Right cardiac atrium (tissue), 5 donors: ENCODE measurements around the gene BUB3. TPM values are rescaled to one million over a fixed set of nuclear protein-coding genes. Genes with fewer than 3 reads are reported as not detected.

Source experiments
- ATAC-seq, 2 donors: fragments of 200-7000 bp; cut with Tn5 transposase; one replicate each; pipeline versions ENCODE4 v1.8.0 to v1.9.1; 2020; ENCODE audit warnings: moderate library complexity in 2 of 2, mild to moderate bottlenecking in 1 of 2
- DNase-seq, 3 donors: peaks; one replicate each; pipeline ENCODE4 v3.0.0-alpha.2; 2020
- H3K27ac ChIP-seq: one replicate; pipeline ENCODE4 v1.5.1; 2013; ENCODE audit warnings: mild to moderate bottlenecking, low read length, control low read depth, moderate library complexity
- H3K27me3 ChIP-seq: one replicate; pipeline ENCODE4 v1.6.1; 2013; ENCODE audit not compliant: control insufficient read depth, insufficient read depth
- H3K4me1 ChIP-seq: one replicate; pipeline ENCODE4 v1.6.1; 2013; ENCODE audit warnings: low read length; ENCODE audit not compliant: control insufficient read depth, insufficient read depth
- H3K4me3 ChIP-seq: one replicate; pipeline ENCODE4 v1.5.1; 2013; ENCODE audit warnings: low read length, control low read depth
- H3K9me3 ChIP-seq: one replicate; pipeline ENCODE4 v1.6.1; 2013; ENCODE audit warnings: low read length; ENCODE audit not compliant: control insufficient read depth
- WGBS: extraction: QIAGEN DNeasy Blood & Tissue Kit; methylation state at CpG from one replicate; pipeline ENCODE4 v1.1.7; 2013; 5-methylcytosine and 5-hydroxymethylcytosine counted together
- intact Hi-C, 4 donors: fragments of 100-400 bp; cut with DNase I; formaldehyde crosslinking; loops; one replicate each; pipeline versions ENCODE4 v1.11.0 to v1.14.0; 2022 to 2023
- polyA plus RNA-seq: library from polyadenylated mRNA; stranded (reverse); fragments of 200-250 nt; gene quantifications from one replicate; pipeline ENCODE4 v1.2.3, GENCODE V29; 2013
- total RNA-seq, 4 donors: library from RNA; stranded (reverse); fragmentation: NEBNext Ultra II Directional; extraction: Animal tissue kit (Norgen Biotek cat#: 25700); gene quantifications; one replicate each; pipeline ENCODE4 v1.2.1, GENCODE V29; 2021
- donor health status: healthy with polysubstance abuse.
- donor health status: DM: no; HTN: yes; CAD: no.
- donor health status: DM: no; HTN: no; CAD: no.
- donor health status: DM: no; HTN: yes; CAD: no; lungs with severe emphysema.
- donor health status: DM: yes; HTN: yes; CAD: no.

Gene BUB3
- total and polyA plus RNA-seq, 5 donors, result 28.3 to 43.0 (median 35.1) TPM

- WGBS, result under 1% methylated on average over 55 of the region's 55 CpGs
- H3K4me3 ChIP-seq, result no peak overlapping the region
- peak in 1 of 2 donors; percentile 26 for ATAC-seq
Measured at GRCh38 chr10:123148414-123149161, 5.6 kb upstream of the BUB3 start.

DNA sequence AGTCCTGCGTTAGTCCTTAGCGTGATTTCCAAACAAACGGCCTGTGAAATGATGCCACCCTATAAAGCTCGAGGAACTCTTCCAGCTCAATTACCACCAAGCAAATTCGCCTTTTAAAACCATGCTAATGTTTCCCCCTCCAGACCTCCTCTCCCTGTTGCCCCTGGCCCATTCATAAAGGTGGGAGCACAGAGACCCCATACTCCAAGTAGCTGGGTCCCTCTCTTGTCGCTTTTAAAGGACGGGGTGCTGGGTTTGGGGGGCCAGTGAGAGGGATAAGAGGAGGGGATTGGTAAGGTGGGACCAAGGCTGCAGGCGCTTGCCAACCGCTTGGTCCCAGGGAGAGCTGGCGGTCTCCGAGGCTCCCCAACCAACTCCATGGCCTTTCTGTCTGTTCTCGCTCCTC, 5.0 kb upstream of the BUB3 start:
- DNase-seq, result no peak
- Histone ChIP-seq H3K27ac (no peak overlapping the region), H3K4me1 (peaks cover 7% of the 10 kb centered on the region), H3K27me3 (no peaks in the 10 kb centered on the region), H3K4me3 (peak overlapping the region; percentile 33), H3K9me3 (no peaks in the 10 kb centered on the region)
- intact Hi-C loops, result no loop called here
- WGBS, result 4% methylated on average over 12 of the region's 12 CpGs
- ATAC-seq, result no peak

More at GRCh38 chr10:123148414-123149161, 5.6 kb upstream of the BUB3 start:
- intact Hi-C loops, result no loop called here
- DNase-seq, result no peak
- H3K9me3 ChIP-seq, result no peaks in the 10 kb centered on the region
- no peak overlapping the region for H3K27ac ChIP-seq
- peaks cover 7% of the 10 kb centered on the region for H3K4me1 ChIP-seq
- H3K27me3 ChIP-seq, result no peaks in the 10 kb centered on the region

DNA sequence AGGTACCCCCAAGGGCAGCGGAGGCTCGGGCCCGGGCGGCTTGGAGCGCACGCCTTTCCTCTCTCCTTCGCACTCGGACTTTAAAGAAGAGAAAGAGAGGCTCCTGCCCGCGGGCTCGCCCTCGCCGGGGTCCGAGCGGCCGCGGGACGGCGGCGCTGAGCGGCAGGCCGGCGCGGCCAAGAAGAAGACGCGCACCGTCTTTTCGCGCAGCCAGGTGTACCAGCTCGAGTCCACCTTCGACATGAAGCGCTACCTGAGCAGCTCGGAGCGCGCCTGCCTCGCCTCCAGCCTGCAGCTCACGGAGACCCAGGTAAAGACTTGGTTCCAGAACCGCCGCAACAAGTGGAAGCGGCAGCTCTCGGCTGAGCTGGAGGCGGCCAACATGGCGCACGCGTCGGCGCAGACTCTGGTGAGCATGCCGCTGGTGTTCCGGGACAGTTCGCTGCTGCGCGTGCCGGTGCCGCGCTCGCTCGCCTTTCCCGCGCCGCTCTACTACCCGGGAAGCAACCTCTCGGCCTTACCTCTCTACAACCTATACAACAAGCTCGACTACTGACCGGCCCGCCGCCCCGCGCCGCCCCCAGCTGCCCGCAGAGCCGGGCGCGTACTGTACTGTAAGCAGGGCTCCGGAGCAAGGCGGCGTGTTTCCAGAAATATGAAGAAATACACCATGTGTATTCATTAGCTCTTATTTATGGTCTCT, 4.5 kb upstream of the BUB3 start:
- intact Hi-C loops, result no loop called here
- WGBS, result 1% methylated on average over 76 of the region's 76 CpGs
- DNase-seq (peak in 1 of 3 donors; percentile 50), ATAC-seq (no peak)
- H3K9me3 ChIP-seq, result no peaks in the 10 kb centered on the region
- no peaks in the 10 kb centered on the region for H3K27me3 ChIP-seq
- peak overlapping the region; percentile 33 for H3K4me3 ChIP-seq
- H3K27ac ChIP-seq, result no peak overlapping the region
- H3K4me1 ChIP-seq, result peaks cover 7% of the 10 kb centered on the region

- Histone ChIP-seq H3K27me3 (no peaks in the 10 kb centered on the region), H3K27ac (no peak overlapping the region), H3K9me3 (no peaks in the 10 kb centered on the region), H3K4me3 (peak overlapping the region; percentile 33), H3K4me1 (peaks cover 7% of the 10 kb centered on the region)
- intact Hi-C loops, result no loop called here
- DNase-seq, result no peak
- WGBS, result 6% methylated on average over 34 of the region's 34 CpGs
- no peak for ATAC-seq
Measured at GRCh38 chr10:123150271-123150985, 3.8 kb upstream of the BUB3 start.

DNA sequence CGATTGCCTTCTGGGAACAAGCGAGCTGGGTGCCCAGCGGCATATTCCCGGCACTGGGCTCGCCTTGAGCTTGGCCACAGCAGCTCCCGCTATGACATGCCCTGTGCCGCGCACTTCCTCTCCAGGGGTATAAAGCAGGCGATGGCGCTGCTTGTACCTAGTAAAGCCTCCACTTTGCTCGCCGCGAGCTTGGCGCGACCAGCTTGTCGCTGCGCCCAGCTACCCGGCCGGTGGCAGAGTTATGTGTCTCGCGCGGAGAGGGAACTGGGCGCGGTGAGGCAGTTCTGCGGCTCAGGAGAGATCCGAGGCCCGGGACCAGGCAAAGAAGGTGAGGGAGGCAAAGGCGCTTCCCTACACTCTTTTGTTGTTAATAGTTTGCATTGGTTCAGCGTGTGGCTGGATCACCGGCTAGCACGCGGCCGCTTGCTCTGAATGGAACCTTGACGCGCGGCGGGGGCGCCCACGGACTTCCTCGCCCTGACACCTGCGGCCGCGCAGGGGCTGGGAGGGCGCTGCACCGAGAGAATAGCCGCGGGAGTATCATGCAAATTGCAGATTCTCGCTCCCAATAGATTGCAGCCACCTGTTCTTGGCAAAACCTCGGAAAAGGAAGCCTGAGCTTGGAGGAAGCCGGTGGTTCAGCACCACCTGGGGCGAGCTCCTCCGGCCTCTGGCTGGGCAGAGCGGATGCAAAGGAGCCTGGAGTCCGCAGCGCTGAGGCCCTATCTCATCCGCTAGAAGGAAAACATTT, 3.0 kb upstream of the BUB3 start:
- Histone ChIP-seq H3K9me3 (no peaks in the 10 kb centered on the region), H3K27me3 (no peaks in the 10 kb centered on the region), H3K4me3 (peak overlapping the region; percentile 18), H3K4me1 (peaks cover 7% of the 10 kb centered on the region), H3K27ac (no peak overlapping the region)
- ATAC-seq, result no peak
- 3% methylated on average over 56 of the region's 56 CpGs for WGBS
- peak in 1 of 3 donors; percentile 63 for DNase-seq
- intact Hi-C loops, result no loop called here

DNA sequence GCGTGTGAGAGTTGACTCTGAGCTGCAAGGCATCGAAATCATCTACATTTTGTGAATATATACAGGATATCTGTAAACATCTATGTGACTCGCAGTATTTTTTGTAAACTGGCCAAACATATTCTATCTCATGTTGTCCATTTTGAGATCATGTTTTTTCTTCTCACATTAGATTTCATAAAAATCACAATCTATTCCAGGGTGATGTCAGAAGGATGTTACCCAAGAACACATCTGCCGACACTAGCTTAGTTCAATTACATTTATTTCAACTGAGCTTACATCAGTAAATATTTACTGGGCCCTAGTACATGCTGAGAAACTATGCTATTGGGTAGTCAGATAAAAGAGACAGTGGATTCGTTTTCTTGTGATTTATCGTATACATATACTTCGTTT, 2.5 kb upstream of the BUB3 start:
- intact Hi-C loops, result no loop called here
- H3K9me3 ChIP-seq, result no peaks in the 10 kb centered on the region
- ATAC-seq (no peak), DNase-seq (no peak)
- H3K4me3 ChIP-seq, result no peak overlapping the region
- peaks cover 7% of the 10 kb centered on the region for H3K4me1 ChIP-seq
- no peak overlapping the region for H3K27ac ChIP-seq
- WGBS, result 19% methylated on average over 7 of the region's 7 CpGs
- no peaks in the 10 kb centered on the region for H3K27me3 ChIP-seq

DNA sequence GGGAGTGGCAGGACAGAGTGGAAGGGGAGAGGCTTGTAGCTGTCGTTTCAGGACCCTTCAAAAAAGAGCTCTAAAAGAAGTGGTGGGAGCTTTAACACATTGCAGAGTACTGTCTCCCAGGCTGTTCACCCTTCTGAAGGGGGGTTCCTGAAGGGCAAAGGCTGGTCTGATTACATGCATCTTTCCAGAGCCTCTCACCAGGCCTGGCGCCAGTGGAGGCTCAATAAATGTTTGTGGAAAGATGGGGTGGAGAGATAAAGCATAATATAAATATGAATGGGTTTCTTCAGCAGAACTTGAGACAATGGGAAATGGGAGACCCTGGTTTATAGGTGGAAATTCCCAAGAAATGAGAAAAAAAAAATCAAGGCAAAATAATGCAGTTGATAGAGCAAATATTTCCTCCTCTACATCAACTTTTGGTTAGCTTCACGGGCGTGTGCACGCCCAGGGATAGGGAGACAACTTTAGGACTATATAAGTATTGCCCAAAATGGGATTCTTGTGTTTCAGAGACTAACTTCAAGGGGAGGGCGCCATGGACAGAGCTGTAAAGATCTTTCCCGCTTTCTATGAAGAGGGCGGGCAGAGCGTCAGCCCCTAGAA, 613 bp upstream of the BUB3 start:
- 36% methylated on average over 9 of the region's 9 CpGs for WGBS
- no peak overlapping the region for H3K4me3 ChIP-seq
- DNase-seq, result peak in 1 of 3 donors; percentile 34

GRCh38 chr10:123154711-123155505, 706 bp downstream of the BUB3 start:
- Histone ChIP-seq H3K4me1 (peaks cover 5% of the 10 kb centered on the region), H3K27me3 (no peaks in the 10 kb centered on the region), H3K9me3 (no peaks in the 10 kb centered on the region), H3K4me3 (peak overlapping the region; percentile 91), H3K27ac (peak overlapping the region; percentile 92)
- intact Hi-C loops, result no loop called here
- DNase-seq (peak; percentile 62 to 86 (median 81)), ATAC-seq (peak; percentile 78 to 83)
- WGBS, result 4% methylated on average over 49 of the region's 49 CpGs

More for the DNA sequence above, 613 bp upstream of the BUB3 start:
- Histone ChIP-seq H3K4me1 (peaks cover 7% of the 10 kb centered on the region), H3K27ac (no peak overlapping the region), H3K9me3 (no peaks in the 10 kb centered on the region), H3K27me3 (no peaks in the 10 kb centered on the region)
- ATAC-seq, result no peak
- intact Hi-C loops, result no loop called here

DNA sequence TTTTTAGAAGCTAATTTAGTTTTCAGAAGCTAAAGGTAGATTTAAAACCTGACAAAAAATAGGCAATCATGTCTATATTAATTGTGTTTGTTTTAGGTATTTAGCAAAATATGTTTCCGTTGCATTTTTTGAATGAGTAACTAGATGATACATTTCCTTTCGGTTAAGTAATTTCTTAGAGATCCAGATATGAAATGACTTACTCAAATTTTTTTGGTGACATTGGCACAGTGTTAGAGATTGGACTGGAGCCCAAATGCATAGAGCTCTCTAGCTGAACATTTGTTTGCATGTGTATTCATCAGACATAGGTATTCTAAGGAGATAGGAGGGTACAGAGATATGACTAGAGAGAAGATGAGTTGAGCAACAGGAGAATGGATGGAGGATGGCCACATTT, 1.9 kb downstream of the BUB3 start:
- intact Hi-C loops, result no loop called here
- Histone ChIP-seq H3K27ac (no peak overlapping the region), H3K9me3 (no peaks in the 10 kb centered on the region), H3K4me1 (no peaks in the 10 kb centered on the region), H3K27me3 (no peaks in the 10 kb centered on the region), H3K4me3 (no peak overlapping the region)
- ATAC-seq (no peak), DNase-seq (no peak)
- WGBS, result 89% methylated on average over 2 of the region's 2 CpGs

DNA sequence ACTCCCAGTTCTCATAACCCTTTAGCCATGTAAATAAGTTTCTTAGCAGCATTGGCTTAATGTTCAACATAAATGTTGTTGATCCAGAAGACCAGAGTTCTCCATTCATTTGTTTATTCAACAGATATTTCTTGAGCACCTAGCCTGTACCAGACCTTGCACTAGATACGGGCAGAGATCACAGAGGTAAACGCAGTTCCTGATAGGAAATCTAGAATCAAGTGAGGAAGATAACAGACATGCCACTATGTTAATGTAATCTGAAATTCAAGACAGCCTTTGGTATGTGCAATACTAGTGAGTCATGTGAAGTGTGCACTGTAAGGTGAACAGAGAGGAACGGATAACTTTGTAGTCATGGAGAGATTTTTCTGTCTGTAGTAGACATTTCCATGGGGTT, 3.0 kb downstream of the BUB3 start:
- intact Hi-C loops, result no loop called here
- H3K4me3 ChIP-seq, result no peak overlapping the region
- WGBS, result 78% methylated on average over 3 of the region's 3 CpGs
- H3K9me3 ChIP-seq, result no peaks in the 10 kb centered on the region
- no peaks in the 10 kb centered on the region for H3K4me1 ChIP-seq
- ATAC-seq (no peak), DNase-seq (no peak)
- no peaks in the 10 kb centered on the region for H3K27me3 ChIP-seq
- H3K27ac ChIP-seq, result no peak overlapping the region
